Mucosa of descending colon (tissue), 3 donors: Measurements from ENCODE around the gene MIEN1. TPM values are rescaled to one million over a fixed set of nuclear protein-coding genes. Genes with fewer than 3 reads are reported as not detected.

ENCODE experiments used
- ATAC-seq: fragments of 200-7000 bp; cut with Tn5 transposase; one replicate; pipeline ENCODE4 v1.9.1; 2020; ENCODE audit warnings: mild to moderate bottlenecking, moderate library complexity
- DNase-seq, 3 donors: peaks; one replicate each; pipeline ENCODE4 v3.0.0-alpha.2; 2020
- H3K36me3 ChIP-seq: fragments of 200-600 bp; one replicate; pipeline ENCODE4 v1.8.0; 2021; ENCODE audit warnings: low read depth, mild to moderate bottlenecking
- H3K4me1 ChIP-seq: fragments of 200-600 bp; one replicate; pipeline ENCODE4 v1.8.0; 2021; ENCODE audit warnings: low read depth, mild to moderate bottlenecking
- H3K4me3 ChIP-seq: fragments of 200-600 bp; one replicate; pipeline ENCODE4 v1.8.0; 2021; ENCODE audit warnings: mild to moderate bottlenecking
- H3K9me3 ChIP-seq: fragments of 200-600 bp; one replicate; pipeline ENCODE4 v1.8.0; 2021; ENCODE audit warnings: mild to moderate bottlenecking
- intact Hi-C, 2 donors: fragments of 100-400 bp; cut with DNase I in 1 of 2; cut with micrococcal nuclease in 1 of 2; formaldehyde crosslinking; loops; one replicate each; pipeline versions ENCODE4 v1.11.0 to v1.11.1; 2022; cut with DNase I, micrococcal nuclease
- total RNA-seq, 3 donors: library from RNA; stranded (reverse); fragmentation: NEBNext Ultra II Directional in 2 of 3; extraction: Animal tissue kit (Norgen Biotek cat#: 25700) in 2 of 3; gene quantifications; one replicate each; pipeline versions ENCODE4 v1.2.1 to v1.2.4, GENCODE V29; 2021 to 2023
- TF ChIP-seq, protein P1 (sequence below): fragments of 200-600 bp; IDR thresholded peaks from one replicate; pipeline ENCODE4 v1.8.0; 2022; ENCODE audit warnings: antibody characterized with exemption, mild to moderate bottlenecking
- donor health status: DM: no; HTN: no; CAD: no; lungs with moderate emphysema.
- donor health status: DM: no; HTN: no; CAD: no.
- donor health status: DM: no; HTN: yes; CAD: no.

The MIEN1 gene
- total RNA-seq, 3 donors from 2014 or later, result 63.2 to 84.3 (median 67.1) TPM

DNA sequence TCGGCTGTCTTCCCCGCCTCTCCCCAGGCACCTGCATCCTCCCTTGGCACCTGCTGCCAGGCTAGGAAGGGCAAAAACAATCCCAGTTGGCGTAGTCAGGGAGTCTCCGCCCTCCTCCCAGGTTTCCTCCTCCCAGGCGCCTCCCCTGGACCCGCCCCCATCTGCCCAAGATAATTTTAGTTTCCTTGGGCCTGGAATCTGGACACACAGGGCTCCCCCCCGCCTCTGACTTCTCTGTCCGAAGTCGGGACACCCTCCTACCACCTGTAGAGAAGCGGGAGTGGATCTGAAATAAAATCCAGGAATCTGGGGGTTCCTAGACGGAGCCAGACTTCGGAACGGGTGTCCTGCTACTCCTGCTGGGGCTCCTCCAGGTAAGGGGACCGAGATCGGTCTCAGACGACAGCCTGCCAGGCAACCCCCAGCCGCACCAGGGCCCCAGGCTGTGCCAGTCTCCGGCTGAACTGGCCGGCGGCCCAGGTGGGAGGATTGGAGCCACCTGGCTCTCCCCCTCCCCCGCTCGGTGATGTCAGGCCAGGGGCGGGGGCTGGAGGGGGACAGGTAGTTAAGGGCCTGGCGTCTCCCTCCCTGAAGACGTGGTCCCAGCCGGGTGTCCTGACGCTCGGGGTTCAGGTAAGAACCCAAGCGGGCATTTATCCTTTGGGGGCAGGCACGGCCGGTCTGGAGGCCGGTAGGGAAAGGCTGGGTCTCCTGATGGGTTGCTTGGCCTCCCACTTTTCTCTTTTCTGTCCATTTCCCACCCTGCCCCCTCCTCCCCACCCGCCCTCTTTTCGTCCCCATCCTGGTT, 7.6 kb upstream of the MIEN1 start, which contains the start of gene GRB7:
Gene GRB7, plus strand, starts transcription at position 179 of the 808 bp plus-strand sequence. CDS start 4,364 bp downstream, outside the sequence.
- Histone ChIP-seq H3K4me3 (peak within 1 kb of the TSS; percentile 46), H3K4me1 (peaks cover 24% of the 10 kb centered on the region), H3K36me3 (no peaks in the 10 kb centered on the region), H3K9me3 (no peaks in the 10 kb centered on the region)
- ATAC-seq, result peak; percentile 77
- intact Hi-C loops, result no loop called here
- TF ChIP-seq, protein P1, sequence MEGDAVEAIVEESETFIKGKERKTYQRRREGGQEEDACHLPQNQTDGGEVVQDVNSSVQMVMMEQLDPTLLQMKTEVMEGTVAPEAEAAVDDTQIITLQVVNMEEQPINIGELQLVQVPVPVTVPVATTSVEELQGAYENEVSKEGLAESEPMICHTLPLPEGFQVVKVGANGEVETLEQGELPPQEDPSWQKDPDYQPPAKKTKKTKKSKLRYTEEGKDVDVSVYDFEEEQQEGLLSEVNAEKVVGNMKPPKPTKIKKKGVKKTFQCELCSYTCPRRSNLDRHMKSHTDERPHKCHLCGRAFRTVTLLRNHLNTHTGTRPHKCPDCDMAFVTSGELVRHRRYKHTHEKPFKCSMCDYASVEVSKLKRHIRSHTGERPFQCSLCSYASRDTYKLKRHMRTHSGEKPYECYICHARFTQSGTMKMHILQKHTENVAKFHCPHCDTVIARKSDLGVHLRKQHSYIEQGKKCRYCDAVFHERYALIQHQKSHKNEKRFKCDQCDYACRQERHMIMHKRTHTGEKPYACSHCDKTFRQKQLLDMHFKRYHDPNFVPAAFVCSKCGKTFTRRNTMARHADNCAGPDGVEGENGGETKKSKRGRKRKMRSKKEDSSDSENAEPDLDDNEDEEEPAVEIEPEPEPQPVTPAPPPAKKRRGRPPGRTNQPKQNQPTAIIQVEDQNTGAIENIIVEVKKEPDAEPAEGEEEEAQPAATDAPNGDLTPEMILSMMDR, result no peak
- peak; percentile 87 to 91 (median 91) for DNase-seq

DNA sequence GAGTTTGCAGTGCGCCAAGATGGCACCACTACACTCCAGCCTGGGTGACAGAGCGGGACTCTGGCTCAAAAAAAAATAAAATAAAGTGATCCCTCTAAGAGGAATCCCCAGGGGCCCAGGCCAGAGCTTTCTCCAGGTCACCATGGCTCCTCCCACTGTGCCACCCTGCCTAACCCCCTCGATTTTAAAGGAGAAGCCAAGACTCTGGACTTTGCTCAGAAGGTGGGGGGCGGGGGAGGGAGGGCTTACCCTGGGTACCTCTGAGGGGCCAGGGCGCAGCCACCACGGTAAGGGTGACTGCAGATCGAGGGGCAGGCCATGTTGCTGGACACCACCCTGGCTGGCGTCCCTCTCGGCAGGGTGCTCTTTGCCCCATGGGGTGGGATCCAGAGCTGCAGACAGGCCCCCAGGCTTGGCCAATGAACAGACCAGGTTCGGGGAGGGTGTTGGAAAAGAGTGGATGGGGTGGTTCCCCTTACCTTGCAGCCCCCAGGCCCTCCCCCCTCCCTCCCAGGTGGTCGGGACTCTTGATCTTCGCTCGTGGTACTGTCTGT, 7.0 kb upstream of the MIEN1 start:
- ATAC-seq, result peak; percentile 7
- Histone ChIP-seq H3K9me3 (no peaks in the 10 kb centered on the region), H3K4me3 (peak overlapping the region; percentile 46), H3K4me1 (peaks cover 24% of the 10 kb centered on the region), H3K36me3 (no peaks in the 10 kb centered on the region)
- peak in 1 of 3 donors; percentile 66 for DNase-seq
- TF ChIP-seq, protein P1, result no peak
- intact Hi-C loops, result no loop called here

DNA sequence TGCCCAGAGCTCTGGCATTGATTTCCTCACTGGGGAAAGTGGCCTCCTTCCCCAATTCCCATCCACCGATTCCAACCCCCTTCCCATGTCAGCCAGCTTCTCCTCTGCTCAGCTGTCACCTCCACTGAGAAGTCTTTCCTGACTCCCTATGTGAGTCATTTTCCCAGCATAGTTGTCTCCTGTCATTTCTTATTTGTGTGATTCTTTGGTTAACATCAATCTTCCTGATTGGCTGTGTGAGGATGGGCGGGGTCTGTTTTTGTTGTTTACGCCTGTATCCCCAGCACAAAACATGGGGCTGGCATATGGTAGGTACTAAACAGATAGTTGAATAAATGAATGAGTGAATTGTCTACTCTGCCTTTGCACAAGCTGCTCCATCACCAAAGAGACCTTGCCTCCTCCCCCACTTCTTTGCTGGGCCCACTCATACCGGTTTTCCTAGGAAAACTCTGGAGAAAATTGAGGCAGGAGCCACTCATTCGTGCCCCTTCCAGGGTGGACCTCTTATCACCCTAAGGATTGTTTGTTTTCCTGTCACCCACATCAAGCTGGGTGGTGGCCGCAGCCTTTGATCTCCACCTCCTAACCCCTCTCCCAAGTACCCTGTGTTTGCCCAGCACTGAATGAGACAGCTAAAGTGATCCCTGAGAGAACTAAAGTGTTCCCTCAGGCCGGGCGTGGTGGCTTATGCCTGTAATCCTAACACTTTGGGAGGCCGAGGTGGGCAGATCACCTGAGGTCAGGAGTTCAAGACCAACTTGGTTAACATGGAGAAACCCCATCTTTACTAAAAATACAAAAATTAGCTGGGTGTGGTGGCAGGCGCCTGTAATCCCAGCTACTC, 6.2 kb upstream of the MIEN1 start:
- ATAC-seq (no peak), DNase-seq (no peak)
- Histone ChIP-seq H3K4me1 (peaks cover 24% of the 10 kb centered on the region), H3K36me3 (no peaks in the 10 kb centered on the region), H3K4me3 (no peak overlapping the region), H3K9me3 (no peaks in the 10 kb centered on the region)
- TF ChIP-seq, protein P1, result no peak
- intact Hi-C loops, result no loop called here

DNA sequence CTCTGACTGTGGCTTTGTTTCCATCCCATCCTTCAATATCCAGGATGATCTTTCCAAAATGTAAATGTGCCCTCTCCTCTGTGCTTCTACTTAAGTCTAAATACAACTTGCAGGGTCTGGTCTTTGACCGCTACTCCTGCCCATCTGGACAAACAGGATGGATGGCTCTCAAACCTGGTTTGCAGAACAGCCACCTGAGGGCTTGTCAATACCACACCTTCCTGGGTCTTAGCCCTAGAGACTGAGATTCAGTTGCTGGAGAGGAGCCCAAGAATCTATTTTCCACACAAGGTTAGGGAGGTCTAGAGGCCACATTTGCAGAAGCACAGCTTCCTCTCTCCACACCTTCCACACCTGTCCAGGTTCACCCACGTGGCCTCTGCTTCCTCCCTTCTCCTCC, 5.5 kb upstream of the MIEN1 start:
- H3K4me3 ChIP-seq, result no peak overlapping the region
- no peak for DNase-seq
- intact Hi-C loops, result no loop called here
- TF ChIP-seq, protein P1, result no peak
- ATAC-seq, result no peak
- peaks cover 22% of the 10 kb centered on the region for H3K4me1 ChIP-seq
- no peaks in the 10 kb centered on the region for H3K36me3 ChIP-seq
- H3K9me3 ChIP-seq, result no peaks in the 10 kb centered on the region

DNA sequence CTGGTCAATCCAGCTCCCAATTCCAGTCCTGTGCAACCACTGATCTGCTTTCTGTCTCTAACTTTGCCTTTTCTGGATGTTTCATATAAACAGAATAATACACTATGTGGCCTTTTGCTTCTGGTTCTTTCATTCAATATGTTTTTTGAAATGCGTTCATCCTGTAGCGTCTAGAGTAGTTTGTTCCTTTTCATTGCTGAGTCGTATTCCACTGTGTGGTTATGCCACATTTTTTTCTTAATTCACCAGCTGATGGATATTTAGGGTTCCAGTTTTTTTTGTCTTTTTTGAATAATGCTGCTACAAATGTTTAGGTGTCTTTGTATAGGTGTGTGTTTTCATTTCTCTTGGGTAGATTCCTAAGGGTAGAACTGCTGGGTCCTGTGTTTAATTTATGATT, 2.3 kb upstream of the MIEN1 start:
- Histone ChIP-seq H3K4me1 (peaks cover 11% of the 10 kb centered on the region), H3K36me3 (no peaks in the 10 kb centered on the region), H3K4me3 (no peak overlapping the region), H3K9me3 (no peaks in the 10 kb centered on the region)
- no peak for ATAC-seq
- intact Hi-C loops, result no loop called here
- no peak for DNase-seq
- TF ChIP-seq, protein P1, result no peak
